ENCODE measurements around the gene DSCAML1. TPM values are rescaled to one million over a fixed set of nuclear protein-coding genes. Genes with fewer than 3 reads are reported as not detected.

Gene DSCAML1
- total and polyA plus RNA-seq, 9 of the 15 experiments (the other 6 are each of a cell fraction or from before 2014, with no cell fraction given) = not detected

DNA sequence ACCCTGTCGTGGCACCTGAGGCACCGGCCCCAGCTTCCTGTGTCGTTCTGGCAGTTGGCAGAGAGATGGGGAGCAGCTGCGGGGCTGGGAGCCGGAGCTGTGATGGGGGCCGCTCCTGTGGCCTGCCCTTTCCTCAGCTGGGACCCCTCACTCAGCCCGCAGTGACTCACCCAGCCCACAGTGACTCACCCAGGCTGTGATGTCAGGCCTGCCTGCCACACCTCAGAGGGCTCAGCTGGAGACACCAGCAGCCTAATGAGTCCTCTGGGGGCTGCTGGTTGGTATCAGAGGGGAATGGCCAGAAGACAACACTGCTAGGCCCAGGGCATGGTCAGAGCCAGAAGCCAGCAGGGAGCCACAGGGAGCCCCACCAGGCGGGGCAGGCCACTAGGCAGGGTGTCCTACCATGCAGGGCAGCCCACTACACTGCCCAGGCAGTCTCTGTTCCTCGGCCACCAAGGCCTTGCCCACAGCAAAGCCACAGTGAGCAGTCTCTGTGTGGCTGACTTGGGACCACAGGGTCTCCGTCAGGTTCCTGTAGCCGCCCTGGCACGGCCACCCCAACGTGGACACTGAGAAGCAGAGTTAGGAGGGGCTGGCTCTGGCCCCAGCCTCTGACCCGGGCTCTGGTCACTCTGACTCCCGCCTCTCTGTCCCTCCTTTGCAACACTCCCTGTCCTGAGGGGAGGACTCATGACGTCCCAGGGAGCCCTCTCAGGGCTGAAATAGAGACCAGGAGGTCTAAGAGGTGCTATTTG lies 31.8 kb upstream of the DSCAML1 start (continued):
- TF ChIP-seq MCM3 (IDR thresholded peaks at IDR 0.05) (no peak), STAT5B (CRISPR knock-in tag; IDR thresholded peaks at IDR 0.05) (no peak), SREBF1 (IDR thresholded peaks at IDR 0.05; ENCODE audit: borderline replicate concordance, low read depth, low read length) (no peak), HNRNPLL (IDR thresholded peaks at IDR 0.05; ENCODE audit: low read depth, low read length, poor library complexity, severe bottlenecking) (no peak), CEBPG (CRISPR knock-in tag; IDR thresholded peaks at IDR 0.05) (no peak), CEBPG (tag; conservative IDR thresholded peaks at IDR 0.05 in 1 of 2, IDR thresholded peaks at IDR 0.05 in 1 of 2) (no peak), ZNF766 (CRISPR knock-in tag; conservative IDR thresholded peaks at IDR 0.05) (no peak), ARID3A (IDR thresholded peaks at IDR 0.05; ENCODE audit: borderline replicate concordance, low read depth, low read length) (no peak), THAP7 (CRISPR knock-in tag; IDR thresholded peaks at IDR 0.05) (no peak), PCBP1 (IDR thresholded peaks at IDR 0.05; ENCODE audit: low read depth, low read length, poor library complexity, severe bottlenecking) (no peak), PHTF2 (CRISPR knock-in tag; IDR thresholded peaks at IDR 0.05) (no peak), GTF2A2 (tag; IDR thresholded peaks at IDR 0.05) (no peak), PHF8 (IDR thresholded peaks at IDR 0.05; ENCODE audit: borderline replicate concordance, low read length) (no peak), EHMT2 (IDR thresholded peaks at IDR 0.05) (no peak), ZNF584 (CRISPR knock-in tag; IDR thresholded peaks at IDR 0.05; ENCODE audit: low read depth) (no peak), TRIM25 (IDR thresholded peaks at IDR 0.05; ENCODE audit: borderline replicate concordance) (no peak), ZKSCAN1 (IDR thresholded peaks at IDR 0.05; ENCODE audit: low read depth, low read length) (no peak), EP400 (IDR thresholded peaks at IDR 0.05) (no peak), JUNB (CRISPR knock-in tag; conservative IDR thresholded peaks at IDR 0.05) (no peak)
- TF ChIP-seq, protein P1, sequence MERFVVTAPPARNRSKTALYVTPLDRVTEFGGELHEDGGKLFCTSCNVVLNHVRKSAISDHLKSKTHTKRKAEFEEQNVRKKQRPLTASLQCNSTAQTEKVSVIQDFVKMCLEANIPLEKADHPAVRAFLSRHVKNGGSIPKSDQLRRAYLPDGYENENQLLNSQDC (CRISPR knock-in tag; IDR thresholded peaks at IDR 0.05) = no peak
- TF ChIP-seq, protein P2, sequence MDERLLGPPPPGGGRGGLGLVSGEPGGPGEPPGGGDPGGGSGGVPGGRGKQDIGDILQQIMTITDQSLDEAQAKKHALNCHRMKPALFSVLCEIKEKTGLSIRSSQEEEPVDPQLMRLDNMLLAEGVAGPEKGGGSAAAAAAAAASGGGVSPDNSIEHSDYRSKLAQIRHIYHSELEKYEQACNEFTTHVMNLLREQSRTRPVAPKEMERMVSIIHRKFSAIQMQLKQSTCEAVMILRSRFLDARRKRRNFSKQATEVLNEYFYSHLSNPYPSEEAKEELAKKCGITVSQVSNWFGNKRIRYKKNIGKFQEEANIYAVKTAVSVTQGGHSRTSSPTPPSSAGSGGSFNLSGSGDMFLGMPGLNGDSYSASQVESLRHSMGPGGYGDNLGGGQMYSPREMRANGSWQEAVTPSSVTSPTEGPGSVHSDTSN (CRISPR knock-in tag; IDR thresholded peaks at IDR 0.05; ENCODE audit: low read depth) = no peak
- TF ChIP-seq, protein P2 (tag; conservative IDR thresholded peaks at IDR 0.05; ENCODE audit: low read depth) = no peak

Measured in K562 (cell line).